Measurements from ENCODE around the gene ABTB2. TPM values are rescaled to one million over a fixed set of nuclear protein-coding genes. Genes with fewer than 3 reads are reported as not detected.

Gene ABTB2
- total RNA-seq, 4 donors from 2014 or later, result 0.79 to 4.1 (median 3.7) TPM

- Histone ChIP-seq H3K4me3 (no peak overlapping the region), H3K4me1 (peaks cover 0 to 40% (median 20%) of the 10 kb centered on the region in 3 donors), H3K27me3 (peaks cover 0 to 28% (median 0%) of the 10 kb centered on the region in 4 donors), H3K27ac (peak overlapping the region in 3 of 4 donors; percentile 32 to 51 (median 50)), H3K36me3 (no peaks in the 10 kb centered on the region), H3K9me3 (no peaks in the 10 kb centered on the region)
- TF ChIP-seq, protein P1, sequence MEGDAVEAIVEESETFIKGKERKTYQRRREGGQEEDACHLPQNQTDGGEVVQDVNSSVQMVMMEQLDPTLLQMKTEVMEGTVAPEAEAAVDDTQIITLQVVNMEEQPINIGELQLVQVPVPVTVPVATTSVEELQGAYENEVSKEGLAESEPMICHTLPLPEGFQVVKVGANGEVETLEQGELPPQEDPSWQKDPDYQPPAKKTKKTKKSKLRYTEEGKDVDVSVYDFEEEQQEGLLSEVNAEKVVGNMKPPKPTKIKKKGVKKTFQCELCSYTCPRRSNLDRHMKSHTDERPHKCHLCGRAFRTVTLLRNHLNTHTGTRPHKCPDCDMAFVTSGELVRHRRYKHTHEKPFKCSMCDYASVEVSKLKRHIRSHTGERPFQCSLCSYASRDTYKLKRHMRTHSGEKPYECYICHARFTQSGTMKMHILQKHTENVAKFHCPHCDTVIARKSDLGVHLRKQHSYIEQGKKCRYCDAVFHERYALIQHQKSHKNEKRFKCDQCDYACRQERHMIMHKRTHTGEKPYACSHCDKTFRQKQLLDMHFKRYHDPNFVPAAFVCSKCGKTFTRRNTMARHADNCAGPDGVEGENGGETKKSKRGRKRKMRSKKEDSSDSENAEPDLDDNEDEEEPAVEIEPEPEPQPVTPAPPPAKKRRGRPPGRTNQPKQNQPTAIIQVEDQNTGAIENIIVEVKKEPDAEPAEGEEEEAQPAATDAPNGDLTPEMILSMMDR (IDR thresholded peaks at IDR 0.05), result no peak
- no peak for TF ChIP-seq POLR2A (IDR thresholded peaks at IDR 0.05)
- DNase-seq, result no peak
- intact Hi-C loops (cut with DNase I), result no loop called here
- WGBS, 2 donors, result 42 to 66% methylated on average over 8 of the region's 8 CpGs
Measured at GRCh38 chr11:34345991-34346480, 11.8 kb downstream of the ABTB2 start.

DNA sequence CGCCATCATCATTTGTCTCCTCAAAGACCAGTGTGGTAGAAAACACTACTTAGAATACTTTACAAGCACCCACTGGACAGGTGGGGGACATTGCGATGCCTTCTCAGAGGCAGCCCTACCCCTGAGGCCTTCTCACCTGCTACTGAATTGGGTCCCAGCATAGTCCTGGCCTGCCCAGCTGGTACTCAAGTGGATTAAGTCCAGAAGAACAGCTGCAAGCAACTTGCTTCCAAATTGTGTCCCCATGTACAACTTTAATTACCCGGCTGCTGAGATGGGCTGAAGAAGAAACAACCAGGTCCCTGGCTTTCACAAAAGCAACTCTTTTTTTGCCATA lies 12.3 kb downstream of the ABTB2 start:
- Histone ChIP-seq H3K27me3 (peaks cover 0 to 28% (median 0%) of the 10 kb centered on the region in 4 donors), H3K4me1 (peaks cover 0 to 40% (median 20%) of the 10 kb centered on the region in 3 donors), H3K9me3 (no peaks in the 10 kb centered on the region), H3K36me3 (no peaks in the 10 kb centered on the region), H3K27ac (peak overlapping the region in 2 of 4 donors; percentile 50 to 51), H3K4me3 (no peak overlapping the region)
- 94 to 96% methylated on average over 2 to 3 of the region's 3 CpGs for WGBS, 2 donors
- intact Hi-C loops (cut with DNase I), result no loop called here
- TF ChIP-seq, protein P1 (IDR thresholded peaks at IDR 0.05), result no peak
- TF ChIP-seq POLR2A (IDR thresholded peaks at IDR 0.05), result no peak
- no peak for DNase-seq

DNA sequence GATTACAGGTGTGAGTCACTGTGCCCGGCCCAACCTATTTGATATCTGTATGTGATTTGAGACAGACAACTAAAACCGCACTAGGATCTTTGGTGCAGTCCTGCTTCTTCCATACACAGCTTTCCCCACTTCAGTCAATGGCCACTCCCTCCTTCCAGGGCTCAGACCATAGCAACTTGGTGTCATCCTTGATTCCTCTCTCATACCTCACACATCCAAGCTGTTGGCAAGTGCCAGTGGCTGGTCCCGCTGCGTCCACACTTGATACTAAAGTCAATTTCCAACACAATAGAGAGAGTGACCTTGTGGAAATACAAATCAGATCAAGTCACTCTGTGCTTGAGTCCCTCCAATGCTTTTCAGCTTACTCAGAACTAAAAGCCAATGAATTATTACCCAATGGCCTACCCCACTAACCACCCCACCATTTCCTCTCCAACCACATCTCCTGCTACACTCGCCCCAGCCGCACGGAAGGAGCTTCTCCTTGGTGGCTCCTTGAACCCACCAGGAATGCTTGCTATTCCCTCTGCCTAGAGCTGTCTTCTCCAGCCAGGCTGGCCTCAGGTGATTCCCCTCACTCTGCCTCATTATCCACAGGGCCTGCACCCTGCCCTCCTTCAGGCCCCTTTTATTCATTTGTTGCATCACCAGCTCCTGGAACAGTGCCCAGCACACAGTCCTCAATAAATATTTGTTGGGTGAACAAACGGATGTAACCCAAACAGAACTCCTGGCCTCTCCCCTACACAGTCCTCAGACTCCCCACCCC lies 12.9 kb downstream of the ABTB2 start:
- peak overlapping the region in 2 of 4 donors; percentile 50 to 51 for H3K27ac ChIP-seq

GRCh38 chr11:34344410-34344767 lies 13.4 kb downstream of the ABTB2 start:
- Histone ChIP-seq H3K9me3 (no peaks in the 10 kb centered on the region), H3K4me1 (peaks cover 0 to 40% (median 20%) of the 10 kb centered on the region in 3 donors), H3K27me3 (peaks cover 0 to 25% (median 0%) of the 10 kb centered on the region in 4 donors), H3K36me3 (no peaks in the 10 kb centered on the region), H3K27ac (no peak overlapping the region), H3K4me3 (no peak overlapping the region)
- intact Hi-C loops (cut with DNase I), result no loop called here
- no peak for DNase-seq
- TF ChIP-seq, protein P1 (IDR thresholded peaks at IDR 0.05), result no peak
- no peak for TF ChIP-seq POLR2A (IDR thresholded peaks at IDR 0.05)
- WGBS, 2 donors, result 61 to 70% methylated on average over 6 of the region's 6 CpGs

More for the DNA sequence above, 12.9 kb downstream of the ABTB2 start:
- Histone ChIP-seq H3K27me3 (peaks cover 0 to 25% (median 0%) of the 10 kb centered on the region in 4 donors), H3K4me1 (peaks cover 0 to 40% (median 20%) of the 10 kb centered on the region in 3 donors), H3K36me3 (no peaks in the 10 kb centered on the region), H3K9me3 (no peaks in the 10 kb centered on the region), H3K4me3 (no peak overlapping the region)
- TF ChIP-seq POLR2A (IDR thresholded peaks at IDR 0.05), result no peak
- TF ChIP-seq, protein P1 (IDR thresholded peaks at IDR 0.05), result no peak
- no peak for DNase-seq
- WGBS, 2 donors, result 73 to 81% methylated on average over 8 of the region's 8 CpGs
- intact Hi-C loops (cut with DNase I), result no loop called here

DNA sequence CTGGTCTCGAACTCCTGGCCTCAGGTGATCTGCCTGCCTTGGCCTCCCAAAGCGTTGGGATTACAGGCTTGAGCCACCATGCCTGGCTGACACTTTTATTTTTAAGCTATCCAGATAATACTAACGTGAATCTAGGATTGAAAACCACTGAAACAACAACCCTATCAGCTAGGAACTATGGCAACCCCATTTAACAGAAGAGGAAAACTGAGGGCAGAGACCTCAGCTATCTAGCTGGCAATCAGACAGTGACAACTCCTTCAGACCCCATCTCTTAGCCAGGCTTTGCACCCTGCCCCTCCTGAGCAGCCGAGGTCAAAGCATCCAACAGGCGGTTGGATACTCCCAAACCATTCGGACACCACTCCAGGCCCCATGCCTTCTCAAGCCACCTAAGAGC lies 14.1 kb downstream of the ABTB2 start:
- Histone ChIP-seq H3K27me3 (peaks cover 0 to 18% (median 0%) of the 10 kb centered on the region in 4 donors), H3K27ac (no peak overlapping the region), H3K9me3 (no peaks in the 10 kb centered on the region), H3K36me3 (no peaks in the 10 kb centered on the region), H3K4me3 (no peak overlapping the region), H3K4me1 (peaks cover 0 to 35% (median 20%) of the 10 kb centered on the region in 3 donors)
- intact Hi-C loops (cut with DNase I), result no loop called here
- TF ChIP-seq, protein P1 (IDR thresholded peaks at IDR 0.05), result no peak
- no peak for TF ChIP-seq POLR2A (IDR thresholded peaks at IDR 0.05)
- WGBS, 2 donors, result 87 to 96% methylated on average over 4 to 6 of the region's 6 CpGs
- no peak for DNase-seq

Data from esophagus squamous epithelium (tissue), 5 donors.